ENCODE results near the gene PHOX2A. TPM values are rescaled to one million over a fixed set of nuclear protein-coding genes. Genes with fewer than 3 reads are reported as not detected.
"Not testable (repeated sequence)": the region's sequence is repeated elsewhere in the genome, so short reads cannot be mapped to it uniquely, and the experiment has no call there.

PHOX2A gene
- total RNA-seq, 1 experiment from 2014 or later: not detected

DNA sequence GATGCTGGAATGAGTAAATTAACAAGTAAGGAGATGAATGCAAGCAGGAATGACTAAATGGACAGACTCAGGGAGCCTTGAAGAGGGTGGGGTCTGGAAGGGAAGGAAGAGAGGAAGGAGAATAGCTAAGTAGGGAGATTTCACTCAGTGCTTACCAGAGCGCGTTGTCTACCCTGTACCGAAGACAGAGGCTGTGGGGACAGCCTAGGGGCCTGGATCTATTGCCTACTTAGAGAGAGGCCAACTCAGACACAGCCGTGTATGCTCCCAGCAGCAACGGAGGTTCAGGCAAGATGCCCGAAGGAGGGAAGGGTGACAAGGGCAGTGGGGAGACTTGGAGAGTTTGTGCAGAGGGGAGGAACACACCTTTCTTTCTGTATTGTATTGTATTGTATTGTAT, 27.3 kb downstream of the PHOX2A start, which contains the start of gene FOLR2:
Gene FOLR2 (plus strand): TSS at position 157 of the 400 bp plus-strand sequence. CDS start 1,791 bp downstream, outside the sequence.
- ChIA-PET CTCF (no interaction called here), POLR2A (ENCODE audit: low non-redundant PET) (no interaction called here)
- Histone ChIP-seq H3K4me1 (ENCODE audit: insufficient read depth, low read length, poor library complexity, severe bottlenecking) (no peaks in the 10 kb centered on the region), H3K4me3 (ENCODE audit: low read depth, low read length, poor library complexity, severe bottlenecking) (no peak within 1 kb of the TSS), H3K36me3 (ENCODE audit: insufficient read depth, low read length, poor library complexity, severe bottlenecking) (no peaks in the 10 kb centered on the region), H3K27ac (ENCODE audit: low read depth, low read length, poor library complexity, severe bottlenecking) (no peak within 1 kb of the TSS), H3K27me3 (replicated peaks; ENCODE audit: insufficient read depth, low read depth, low read length, poor library complexity) (peaks cover 4% of the 10 kb centered on the region), H3K9me3 (ENCODE audit: low read depth, low read length, poor library complexity, severe bottlenecking) (no peaks in the 10 kb centered on the region)
- no TSS peak for BruUV-seq (replicated peaks)
- no peak for DNase-seq (ENCODE audit: low spot score)
- intact Hi-C loops (cut with micrococcal nuclease; ENCODE audit: unreplicated experiment): no loop called here
- no peak for TF ChIP-seq EZH2 (IDR thresholded peaks at IDR 0.05; ENCODE audit: borderline replicate concordance, low read depth, low read length, poor library complexity, severe bottlenecking)
- TF ChIP-seq, protein P1, sequence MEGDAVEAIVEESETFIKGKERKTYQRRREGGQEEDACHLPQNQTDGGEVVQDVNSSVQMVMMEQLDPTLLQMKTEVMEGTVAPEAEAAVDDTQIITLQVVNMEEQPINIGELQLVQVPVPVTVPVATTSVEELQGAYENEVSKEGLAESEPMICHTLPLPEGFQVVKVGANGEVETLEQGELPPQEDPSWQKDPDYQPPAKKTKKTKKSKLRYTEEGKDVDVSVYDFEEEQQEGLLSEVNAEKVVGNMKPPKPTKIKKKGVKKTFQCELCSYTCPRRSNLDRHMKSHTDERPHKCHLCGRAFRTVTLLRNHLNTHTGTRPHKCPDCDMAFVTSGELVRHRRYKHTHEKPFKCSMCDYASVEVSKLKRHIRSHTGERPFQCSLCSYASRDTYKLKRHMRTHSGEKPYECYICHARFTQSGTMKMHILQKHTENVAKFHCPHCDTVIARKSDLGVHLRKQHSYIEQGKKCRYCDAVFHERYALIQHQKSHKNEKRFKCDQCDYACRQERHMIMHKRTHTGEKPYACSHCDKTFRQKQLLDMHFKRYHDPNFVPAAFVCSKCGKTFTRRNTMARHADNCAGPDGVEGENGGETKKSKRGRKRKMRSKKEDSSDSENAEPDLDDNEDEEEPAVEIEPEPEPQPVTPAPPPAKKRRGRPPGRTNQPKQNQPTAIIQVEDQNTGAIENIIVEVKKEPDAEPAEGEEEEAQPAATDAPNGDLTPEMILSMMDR (conservative IDR thresholded peaks at IDR 0.05; ENCODE audit: low read depth, low read length): no peak

DNA sequence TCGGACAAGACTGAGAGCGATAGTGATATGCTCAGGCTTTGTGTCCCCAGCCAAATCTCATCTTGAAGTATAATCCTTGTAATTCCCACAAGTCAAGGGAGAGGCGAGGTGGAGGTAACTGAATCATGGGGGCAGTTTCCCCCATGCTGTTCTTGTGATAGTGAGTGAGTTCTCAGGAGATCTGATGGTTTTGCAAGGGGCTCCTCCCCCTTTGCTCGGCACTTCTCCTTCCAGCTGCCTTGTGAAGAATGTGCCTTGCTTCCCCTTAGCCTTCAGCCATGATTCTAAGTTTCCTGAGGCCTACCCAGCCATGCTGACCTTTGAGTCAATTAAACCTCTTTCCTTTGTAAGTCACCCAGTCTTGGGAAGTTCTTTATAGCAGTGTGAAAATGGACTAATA, 34.9 kb downstream of the PHOX2A start:
- ChIA-PET POLR2A (ENCODE audit: low non-redundant PET) (no interaction called here), CTCF (no interaction called here)
- BruUV-seq (replicated peaks): no TSS peak
- Histone ChIP-seq H3K4me1 (ENCODE audit: insufficient read depth, low read length, poor library complexity, severe bottlenecking) (no peaks in the 10 kb centered on the region), H3K27ac (ENCODE audit: low read depth, low read length, poor library complexity, severe bottlenecking) (no peak overlapping the region), H3K9me3 (ENCODE audit: low read depth, low read length, poor library complexity, severe bottlenecking) (no peaks in the 10 kb centered on the region), H3K4me3 (ENCODE audit: low read depth, low read length, poor library complexity, severe bottlenecking) (no peak overlapping the region), H3K27me3 (replicated peaks; ENCODE audit: insufficient read depth, low read depth, low read length, poor library complexity) (peaks cover 4% of the 10 kb centered on the region), H3K36me3 (ENCODE audit: insufficient read depth, low read length, poor library complexity, severe bottlenecking) (no peaks in the 10 kb centered on the region)
- DNase-seq (ENCODE audit: low spot score): no peak
- intact Hi-C loops (cut with micrococcal nuclease; ENCODE audit: unreplicated experiment): no loop called here
- TF ChIP-seq EZH2 (IDR thresholded peaks at IDR 0.05; ENCODE audit: borderline replicate concordance, low read depth, low read length, poor library complexity, severe bottlenecking): no peak
- TF ChIP-seq, protein P1 (conservative IDR thresholded peaks at IDR 0.05; ENCODE audit: low read depth, low read length): no peak

DNA sequence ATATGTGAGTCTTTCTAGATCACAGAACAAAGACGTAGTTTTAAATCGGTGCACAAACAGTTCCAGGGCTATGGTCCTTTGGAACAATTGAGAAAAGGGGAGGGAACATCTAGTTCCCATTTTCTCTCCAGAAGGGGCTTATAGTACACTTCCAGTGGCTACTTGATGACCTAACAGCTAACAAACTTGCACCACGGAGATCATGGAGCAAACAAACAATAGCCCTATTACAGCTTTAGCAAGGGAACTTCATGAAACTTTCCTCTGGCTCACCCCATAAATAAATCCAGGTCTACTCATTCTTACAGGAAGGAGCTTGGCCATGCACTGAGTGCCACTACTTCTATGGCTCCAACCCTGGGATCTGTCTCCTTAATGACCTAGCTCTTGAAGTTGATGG, 35.7 kb downstream of the PHOX2A start:
- no peaks in the 10 kb centered on the region for H3K9me3 ChIP-seq (ENCODE audit: low read depth, low read length, poor library complexity, severe bottlenecking)
- no peaks in the 10 kb centered on the region for H3K4me1 ChIP-seq (ENCODE audit: insufficient read depth, low read length, poor library complexity, severe bottlenecking)
- BruUV-seq (replicated peaks): no TSS peak
- ChIA-PET CTCF (no interaction called here), POLR2A (ENCODE audit: low non-redundant PET) (no interaction called here)
- TF ChIP-seq, protein P1 (conservative IDR thresholded peaks at IDR 0.05; ENCODE audit: low read depth, low read length): no peak
- no peak for TF ChIP-seq EZH2 (IDR thresholded peaks at IDR 0.05; ENCODE audit: borderline replicate concordance, low read depth, low read length, poor library complexity, severe bottlenecking)
- no peak overlapping the region for H3K27ac ChIP-seq (ENCODE audit: low read depth, low read length, poor library complexity, severe bottlenecking)
- H3K36me3 ChIP-seq (ENCODE audit: insufficient read depth, low read length, poor library complexity, severe bottlenecking): no peaks in the 10 kb centered on the region
- no peak for DNase-seq (ENCODE audit: low spot score)
- H3K27me3 ChIP-seq (replicated peaks; ENCODE audit: insufficient read depth, low read depth, low read length, poor library complexity): peaks cover 2% of the 10 kb centered on the region
- H3K4me3 ChIP-seq (ENCODE audit: low read depth, low read length, poor library complexity, severe bottlenecking): no peak overlapping the region
- intact Hi-C loops (cut with micrococcal nuclease; ENCODE audit: unreplicated experiment): no loop called here

DNA sequence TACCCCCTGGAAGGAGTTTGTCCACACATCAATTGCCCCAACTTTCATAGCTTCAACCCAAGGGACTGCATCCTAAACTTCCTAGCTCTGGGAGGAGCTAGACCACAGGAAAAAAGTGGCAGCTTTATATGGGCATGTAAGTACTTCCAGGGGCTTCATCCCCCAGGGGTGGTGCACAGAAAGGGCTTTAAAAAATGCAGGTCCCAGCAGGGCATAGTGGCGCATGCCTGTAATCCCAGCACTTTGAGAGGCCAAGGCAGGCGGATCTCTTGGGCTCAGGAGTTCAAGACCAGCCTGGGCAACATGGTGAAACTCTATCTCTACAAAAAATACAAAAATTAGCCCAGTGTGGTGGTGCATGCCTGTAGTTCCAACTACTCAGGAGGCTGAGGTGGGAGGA, 37.2 kb downstream of the PHOX2A start:
- H3K9me3 ChIP-seq (ENCODE audit: low read depth, low read length, poor library complexity, severe bottlenecking); H3K4me3 ChIP-seq (ENCODE audit: low read depth, low read length, poor library complexity, severe bottlenecking); H3K27ac ChIP-seq (ENCODE audit: low read depth, low read length, poor library complexity, severe bottlenecking); H3K27me3 ChIP-seq (replicated peaks; ENCODE audit: insufficient read depth, low read depth, low read length, poor library complexity); intact Hi-C loops (cut with micrococcal nuclease; ENCODE audit: unreplicated experiment); DNase-seq (ENCODE audit: low spot score); H3K36me3 ChIP-seq (ENCODE audit: insufficient read depth, low read length, poor library complexity, severe bottlenecking); BruUV-seq (replicated peaks); H3K4me1 ChIP-seq (ENCODE audit: insufficient read depth, low read length, poor library complexity, severe bottlenecking): not testable (repeated sequence)
- ChIA-PET CTCF (interaction anchor here (0.7 kb wide), 1 partner anchor 149 kb away, joined by 6 read pairs; no protein-coding TSS in a partner anchor), POLR2A (ENCODE audit: low non-redundant PET) (interaction anchor here (0.6 kb wide), 1 partner anchor 91 kb away, joined by 3 read pairs; no protein-coding TSS in a partner anchor)

Data from A673 (cell line).